Measurements from ENCODE around the gene TMEM52B.

Gene TMEM52B

GRCh38 chr12:10155966-10156365 is 22.9 kb upstream of the TMEM52B start:
- no peaks in the 10 kb centered on the region for H3K79me1 ChIP-seq (replicated peaks; ENCODE audit: low read length, poor library complexity, severe bottlenecking)
- no peaks in the 10 kb centered on the region for H3K36me3 ChIP-seq (ENCODE audit: control insufficient read depth in 1 of 2, insufficient read depth in 2 of 2, low read depth in 1 of 2, low read length in 2 of 2)
- no peak overlapping the region for H3K18ac ChIP-seq (ENCODE audit: low read depth in 1 of 2, low read length in 2 of 2)
- H3K4me2 ChIP-seq (ENCODE audit: low read length, poor library complexity, severe bottlenecking), result no peak overlapping the region
- no peak overlapping the region for H2BK5ac ChIP-seq (ENCODE audit: low read depth, low read length, poor library complexity, severe bottlenecking)
- WGBS, result 92% methylated on average over 1 of the region's 3 CpGs
- no peak overlapping the region for H3K23ac ChIP-seq (ENCODE audit: low read length in 2 of 2)
- H3K27me3 ChIP-seq (ENCODE audit: control insufficient read depth in 1 of 2, insufficient read depth in 1 of 2, low read length in 2 of 2), result peaks cover 0 to 4% of the 10 kb centered on the region in 2 experiments
- no peak overlapping the region for H3K9ac ChIP-seq (ENCODE audit: low read length)
- no peak overlapping the region for H4K8ac ChIP-seq (ENCODE audit: low read length)
- H3K27ac ChIP-seq (ENCODE audit: low read length, poor library complexity, severe bottlenecking), result no peak overlapping the region
- no peak overlapping the region for H2BK120ac ChIP-seq (ENCODE audit: low read depth, low read length)
- DNase-seq, result no peak
- peaks cover 6% of the 10 kb centered on the region for H3K4me1 ChIP-seq (ENCODE audit: control insufficient read depth, insufficient read depth, low read depth, low read length)
- no peak overlapping the region for H2BK15ac ChIP-seq (ENCODE audit: low read depth, poor library complexity, severe bottlenecking)
- no peak overlapping the region for H3K4ac ChIP-seq (ENCODE audit: low read depth in 1 of 2, low read length in 2 of 2)
- H2BK12ac ChIP-seq (ENCODE audit: low read length in 2 of 2), result no peak overlapping the region
- H3K4me3 ChIP-seq (ENCODE audit: insufficient read depth in 1 of 2, low read depth in 1 of 2, low read length in 2 of 2), result no peak overlapping the region
- no peaks in the 10 kb centered on the region for H3K9me3 ChIP-seq (ENCODE audit: control insufficient read depth, low read length)
- no peak overlapping the region for H4K91ac ChIP-seq (ENCODE audit: low read length)
- H2AFZ ChIP-seq (ENCODE audit: low read depth, low read length), result no peak overlapping the region
- H3K14ac ChIP-seq (ENCODE audit: low read length in 2 of 2), result no peak overlapping the region
- no peak overlapping the region for H2AK5ac ChIP-seq (ENCODE audit: low read length, severe bottlenecking)

GRCh38 chr12:10158406-10158805 is 20.4 kb upstream of the TMEM52B start:
- Histone ChIP-seq H2BK15ac (ENCODE audit: low read depth, poor library complexity, severe bottlenecking) (no peak overlapping the region), H4K8ac (ENCODE audit: low read length) (no peak overlapping the region), H3K4me1 (ENCODE audit: control insufficient read depth, insufficient read depth, low read depth, low read length) (peaks cover 6% of the 10 kb centered on the region), H3K27me3 (ENCODE audit: control insufficient read depth in 1 of 2, insufficient read depth in 1 of 2, low read length in 2 of 2) (peaks cover 0 to 4% of the 10 kb centered on the region in 2 experiments), H3K4ac (ENCODE audit: low read depth in 1 of 2, low read length in 2 of 2) (no peak overlapping the region), H3K9ac (ENCODE audit: low read length) (no peak overlapping the region), H3K18ac (ENCODE audit: low read depth in 1 of 2, low read length in 2 of 2) (no peak overlapping the region), H3K4me2 (ENCODE audit: low read length, poor library complexity, severe bottlenecking) (no peak overlapping the region), H3K27ac (ENCODE audit: low read length, poor library complexity, severe bottlenecking) (no peak overlapping the region), H2BK5ac (ENCODE audit: low read depth, low read length, poor library complexity, severe bottlenecking) (no peak overlapping the region), H2AK5ac (ENCODE audit: low read length, severe bottlenecking) (no peak overlapping the region), H4K91ac (ENCODE audit: low read length) (no peak overlapping the region), H3K79me1 (replicated peaks; ENCODE audit: low read length, poor library complexity, severe bottlenecking) (no peaks in the 10 kb centered on the region), H3K9me3 (ENCODE audit: control insufficient read depth, low read length) (no peaks in the 10 kb centered on the region), H2AFZ (ENCODE audit: low read depth, low read length) (no peak overlapping the region), H3K14ac (ENCODE audit: low read length in 2 of 2) (no peak overlapping the region), H2BK12ac (ENCODE audit: low read length in 2 of 2) (no peak overlapping the region), H3K23ac (ENCODE audit: low read length in 2 of 2) (no peak overlapping the region), H3K36me3 (ENCODE audit: control insufficient read depth in 1 of 2, insufficient read depth in 2 of 2, low read depth in 1 of 2, low read length in 2 of 2) (no peaks in the 10 kb centered on the region), H3K4me3 (ENCODE audit: insufficient read depth in 1 of 2, low read depth in 1 of 2, low read length in 2 of 2) (no peak overlapping the region), H2BK120ac (ENCODE audit: low read depth, low read length) (no peak overlapping the region)
- DNase-seq, result no peak
- no CpG with 5 or more reads among the region's 2 CpGs for WGBS

GRCh38 chr12:10159280-10159679 is 19.6 kb upstream of the TMEM52B start:
- H3K4me3 ChIP-seq (ENCODE audit: insufficient read depth in 1 of 2, low read depth in 1 of 2, low read length in 2 of 2), result no peak overlapping the region
- no peak overlapping the region for H3K27ac ChIP-seq (ENCODE audit: low read length, poor library complexity, severe bottlenecking)
- no peaks in the 10 kb centered on the region for H3K9me3 ChIP-seq (ENCODE audit: control insufficient read depth, low read length)
- H4K91ac ChIP-seq (ENCODE audit: low read length), result no peak overlapping the region
- H2BK15ac ChIP-seq (ENCODE audit: low read depth, poor library complexity, severe bottlenecking), result no peak overlapping the region
- H2AK5ac ChIP-seq (ENCODE audit: low read length, severe bottlenecking), result no peak overlapping the region
- H3K14ac ChIP-seq (ENCODE audit: low read length in 2 of 2), result no peak overlapping the region
- no peak overlapping the region for H4K8ac ChIP-seq (ENCODE audit: low read length)
- no peak overlapping the region for H3K4me2 ChIP-seq (ENCODE audit: low read length, poor library complexity, severe bottlenecking)
- H3K23ac ChIP-seq (ENCODE audit: low read length in 2 of 2), result no peak overlapping the region
- WGBS, result 81% methylated on average over 3 of the region's 3 CpGs
- no peak overlapping the region for H2AFZ ChIP-seq (ENCODE audit: low read depth, low read length)
- no peak overlapping the region for H3K18ac ChIP-seq (ENCODE audit: low read depth in 1 of 2, low read length in 2 of 2)
- H3K9ac ChIP-seq (ENCODE audit: low read length), result no peak overlapping the region
- H3K4me1 ChIP-seq (ENCODE audit: control insufficient read depth, insufficient read depth, low read depth, low read length), result no peaks in the 10 kb centered on the region
- H3K36me3 ChIP-seq (ENCODE audit: control insufficient read depth in 1 of 2, insufficient read depth in 2 of 2, low read depth in 1 of 2, low read length in 2 of 2), result no peaks in the 10 kb centered on the region
- H2BK12ac ChIP-seq (ENCODE audit: low read length in 2 of 2), result no peak overlapping the region
- H2BK120ac ChIP-seq (ENCODE audit: low read depth, low read length), result no peak overlapping the region
- H3K79me1 ChIP-seq (replicated peaks; ENCODE audit: low read length, poor library complexity, severe bottlenecking), result no peaks in the 10 kb centered on the region
- DNase-seq, result no peak
- no peak overlapping the region for H3K4ac ChIP-seq (ENCODE audit: low read depth in 1 of 2, low read length in 2 of 2)
- peaks cover 0 to 4% of the 10 kb centered on the region in 2 experiments for H3K27me3 ChIP-seq (ENCODE audit: control insufficient read depth in 1 of 2, insufficient read depth in 1 of 2, low read length in 2 of 2)
- no peak overlapping the region for H2BK5ac ChIP-seq (ENCODE audit: low read depth, low read length, poor library complexity, severe bottlenecking)

GRCh38 chr12:10160617-10161385 is 18.0 kb upstream of the TMEM52B start:
- no peak overlapping the region for H2BK15ac ChIP-seq (ENCODE audit: low read depth, poor library complexity, severe bottlenecking)
- no peak overlapping the region for H2AK5ac ChIP-seq (ENCODE audit: low read length, severe bottlenecking)
- H3K36me3 ChIP-seq (ENCODE audit: control insufficient read depth in 1 of 2, insufficient read depth in 2 of 2, low read depth in 1 of 2, low read length in 2 of 2), result no peaks in the 10 kb centered on the region
- no peaks in the 10 kb centered on the region for H3K79me1 ChIP-seq (replicated peaks; ENCODE audit: low read length, poor library complexity, severe bottlenecking)
- peak overlapping the region in 1 of 2 experiments; percentile 30 for H3K4ac ChIP-seq (ENCODE audit: low read depth in 1 of 2, low read length in 2 of 2)
- H3K9me3 ChIP-seq (ENCODE audit: control insufficient read depth, low read length), result no peaks in the 10 kb centered on the region
- H3K9ac ChIP-seq (ENCODE audit: low read length), result no peak overlapping the region
- H3K23ac ChIP-seq (ENCODE audit: low read length in 2 of 2), result no peak overlapping the region
- no peak overlapping the region for H2AFZ ChIP-seq (ENCODE audit: low read depth, low read length)
- no peak overlapping the region for H3K27ac ChIP-seq (ENCODE audit: low read length, poor library complexity, severe bottlenecking)
- H2BK12ac ChIP-seq (ENCODE audit: low read length in 2 of 2), result no peak overlapping the region
- WGBS, result 86% methylated on average over 2 of the region's 7 CpGs
- peaks cover 0 to 4% of the 10 kb centered on the region in 2 experiments for H3K27me3 ChIP-seq (ENCODE audit: control insufficient read depth in 1 of 2, insufficient read depth in 1 of 2, low read length in 2 of 2)
- no peak for DNase-seq
- H3K4me3 ChIP-seq (ENCODE audit: insufficient read depth in 1 of 2, low read depth in 1 of 2, low read length in 2 of 2), result no peak overlapping the region
- H2BK5ac ChIP-seq (ENCODE audit: low read depth, low read length, poor library complexity, severe bottlenecking), result no peak overlapping the region
- no peak overlapping the region for H4K91ac ChIP-seq (ENCODE audit: low read length)
- no peak overlapping the region for H4K8ac ChIP-seq (ENCODE audit: low read length)
- H2BK120ac ChIP-seq (ENCODE audit: low read depth, low read length), result no peak overlapping the region
- no peaks in the 10 kb centered on the region for H3K4me1 ChIP-seq (ENCODE audit: control insufficient read depth, insufficient read depth, low read depth, low read length)
- H3K14ac ChIP-seq (ENCODE audit: low read length in 2 of 2), result no peak overlapping the region
- H3K18ac ChIP-seq (ENCODE audit: low read depth in 1 of 2, low read length in 2 of 2), result no peak overlapping the region
- H3K4me2 ChIP-seq (ENCODE audit: low read length, poor library complexity, severe bottlenecking), result no peak overlapping the region
